HG02798 (cell line): ENCODE data around the gene PDX1.

Source experiments
- ATAC-seq: cut with Tn5 transposase; IDR thresholded peaks from one replicate; pipeline ENCODE4 v1.9.1; 2021; ENCODE audit warnings: mild to moderate bottlenecking; ENCODE audit not compliant: unreplicated experiment, poor library complexity

Gene PDX1

GRCh38 chr13:27969082-27969865 is 49.5 kb downstream of the PDX1 start, which contains the start of gene CDX2:
TSS of gene CDX2 (minus strand) at chr13:27969315. CDS start at chr13:27969006, 309 bp downstream.
- no peak for ATAC-seq

- ATAC-seq = no peak
These were observed 50.0 kb downstream of the PDX1 start for GRCh38 chr13:27969866-27970229.

GRCh38 chr13:27970382-27971235 is 50.8 kb downstream of the PDX1 start:
- no peak for ATAC-seq

GRCh38 chr13:27971236-27971645 is 51.4 kb downstream of the PDX1 start:
- no peak for ATAC-seq

GRCh38 chr13:27971776-27972477 is 52.1 kb downstream of the PDX1 start:
- ATAC-seq = no peak

- ATAC-seq = no peak
These were observed 52.6 kb downstream of the PDX1 start for GRCh38 chr13:27972478-27972820.

GRCh38 chr13:27973291-27973690 is 53.5 kb downstream of the PDX1 start:
- no peak for ATAC-seq

- no peak for ATAC-seq
These were observed 54.3 kb downstream of the PDX1 start for GRCh38 chr13:27973961-27974662.
